ENCODE measurements around the gene PSMD7. TPM values are rescaled to one million over a fixed set of nuclear protein-coding genes. Genes with fewer than 3 reads are reported as not detected.

Gene PSMD7
- total RNA-seq, 4 donors from 2014 or later, result 62.3 to 99.8 (median 73.3) TPM

DNA sequence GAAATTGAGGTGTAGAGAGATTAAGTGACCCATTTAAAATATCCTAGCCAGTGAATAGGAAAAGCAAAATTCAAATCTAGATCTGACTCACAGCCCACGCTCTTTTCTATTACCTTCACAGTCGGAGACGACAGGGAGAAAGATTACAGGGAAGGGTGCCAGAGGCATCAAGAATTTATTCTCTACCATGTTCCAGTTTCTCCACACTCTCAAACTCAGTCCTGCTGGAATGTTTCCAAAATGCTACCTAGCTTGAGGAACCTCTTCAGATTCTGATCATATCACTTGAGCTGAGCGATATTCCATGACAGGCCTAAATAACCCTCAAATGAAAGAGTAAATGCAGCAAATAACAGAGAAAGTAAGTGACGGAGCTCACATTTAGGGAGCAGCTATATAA lies 5.4 kb upstream of the PSMD7 start:
- DNase-seq (ENCODE audit: low spot score) (no peak), ATAC-seq (ENCODE audit: low FRiP score) (no peak)
- TF ChIP-seq, protein P1, sequence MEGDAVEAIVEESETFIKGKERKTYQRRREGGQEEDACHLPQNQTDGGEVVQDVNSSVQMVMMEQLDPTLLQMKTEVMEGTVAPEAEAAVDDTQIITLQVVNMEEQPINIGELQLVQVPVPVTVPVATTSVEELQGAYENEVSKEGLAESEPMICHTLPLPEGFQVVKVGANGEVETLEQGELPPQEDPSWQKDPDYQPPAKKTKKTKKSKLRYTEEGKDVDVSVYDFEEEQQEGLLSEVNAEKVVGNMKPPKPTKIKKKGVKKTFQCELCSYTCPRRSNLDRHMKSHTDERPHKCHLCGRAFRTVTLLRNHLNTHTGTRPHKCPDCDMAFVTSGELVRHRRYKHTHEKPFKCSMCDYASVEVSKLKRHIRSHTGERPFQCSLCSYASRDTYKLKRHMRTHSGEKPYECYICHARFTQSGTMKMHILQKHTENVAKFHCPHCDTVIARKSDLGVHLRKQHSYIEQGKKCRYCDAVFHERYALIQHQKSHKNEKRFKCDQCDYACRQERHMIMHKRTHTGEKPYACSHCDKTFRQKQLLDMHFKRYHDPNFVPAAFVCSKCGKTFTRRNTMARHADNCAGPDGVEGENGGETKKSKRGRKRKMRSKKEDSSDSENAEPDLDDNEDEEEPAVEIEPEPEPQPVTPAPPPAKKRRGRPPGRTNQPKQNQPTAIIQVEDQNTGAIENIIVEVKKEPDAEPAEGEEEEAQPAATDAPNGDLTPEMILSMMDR (IDR thresholded peaks at IDR 0.05), result no peak

DNA sequence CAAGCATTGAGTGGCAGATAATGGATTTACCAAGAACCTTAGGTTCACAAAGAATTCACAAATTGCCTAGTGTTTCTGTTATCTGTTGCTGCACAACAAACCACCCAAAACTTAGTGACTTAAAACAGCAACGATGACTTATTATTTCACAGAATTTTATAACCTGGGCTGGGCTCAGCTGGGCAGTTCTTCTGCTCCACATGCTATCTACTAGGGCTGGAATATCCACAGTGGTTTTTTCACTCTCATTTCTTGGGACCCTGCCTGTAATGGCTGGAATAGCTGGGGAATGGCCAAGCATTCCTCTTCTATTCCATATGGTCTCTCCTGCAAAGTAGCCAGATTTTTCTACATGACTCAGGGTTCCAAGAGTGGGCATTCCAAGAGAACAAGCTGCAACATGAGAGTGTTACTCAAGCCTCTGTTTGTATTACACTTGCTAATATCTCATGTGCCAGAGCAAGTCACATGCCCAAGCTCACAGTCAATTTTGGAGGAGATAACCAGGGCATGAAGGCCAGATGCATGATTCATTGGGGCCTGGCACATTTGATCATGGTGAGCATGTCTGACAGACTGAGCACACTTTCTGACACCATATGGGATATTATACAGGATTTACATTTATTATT lies 4.9 kb upstream of the PSMD7 start:
- ATAC-seq (ENCODE audit: low FRiP score), result no peak
- no peak for DNase-seq (ENCODE audit: low spot score)
- TF ChIP-seq, protein P1 (IDR thresholded peaks at IDR 0.05), result no peak

DNA sequence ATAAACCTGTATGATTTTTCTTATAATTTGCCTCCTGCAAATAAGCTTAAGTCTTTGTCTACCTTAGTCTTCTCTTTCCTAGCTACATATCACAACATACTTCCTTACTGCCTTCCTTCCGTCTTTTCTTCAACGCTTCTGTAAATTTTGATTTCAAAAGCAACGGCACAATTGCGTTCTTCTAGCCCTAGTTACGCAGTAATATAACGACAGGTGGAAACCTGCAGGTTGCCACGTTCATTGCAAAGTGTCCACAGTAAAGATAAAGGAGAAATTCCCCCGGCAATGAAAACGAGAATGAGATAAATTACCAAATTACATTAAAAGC lies 546 bp upstream of the PSMD7 start:
- no peak for DNase-seq (ENCODE audit: low spot score)
- no peak for ATAC-seq (ENCODE audit: low FRiP score)
- TF ChIP-seq, protein P1 (IDR thresholded peaks at IDR 0.05), result no peak

DNA sequence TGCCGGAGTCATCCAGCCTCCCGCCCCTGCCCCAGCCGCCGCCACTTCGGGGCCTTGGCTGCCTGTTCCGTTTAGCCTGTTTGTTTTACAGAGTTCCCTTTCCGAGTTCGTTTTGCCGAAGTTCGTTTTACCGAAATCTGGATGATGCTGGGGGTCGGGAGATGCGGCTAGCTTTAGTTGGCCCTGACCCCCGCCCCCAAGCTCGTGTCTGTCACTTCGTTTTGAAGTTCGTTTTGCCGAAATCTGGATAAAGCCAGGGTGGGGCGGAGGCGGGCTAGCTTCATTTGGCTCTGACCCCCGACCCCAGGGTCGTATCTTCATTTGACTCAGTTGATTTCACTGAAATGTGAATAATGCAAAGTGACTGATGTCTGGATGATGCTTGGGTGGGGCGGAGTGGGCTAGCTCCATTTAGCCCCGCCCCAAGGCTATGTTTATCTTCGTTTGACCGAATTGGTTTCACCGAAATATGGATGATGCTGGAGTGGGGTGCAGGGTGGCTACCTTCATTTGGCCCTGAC lies 591 bp downstream of the PSMD7 start:
- TF ChIP-seq, protein P1 (IDR thresholded peaks at IDR 0.05), result no peak
- DNase-seq (ENCODE audit: low spot score) (peak; percentile 38), ATAC-seq (ENCODE audit: low FRiP score) (peak; percentile 56)

DNA sequence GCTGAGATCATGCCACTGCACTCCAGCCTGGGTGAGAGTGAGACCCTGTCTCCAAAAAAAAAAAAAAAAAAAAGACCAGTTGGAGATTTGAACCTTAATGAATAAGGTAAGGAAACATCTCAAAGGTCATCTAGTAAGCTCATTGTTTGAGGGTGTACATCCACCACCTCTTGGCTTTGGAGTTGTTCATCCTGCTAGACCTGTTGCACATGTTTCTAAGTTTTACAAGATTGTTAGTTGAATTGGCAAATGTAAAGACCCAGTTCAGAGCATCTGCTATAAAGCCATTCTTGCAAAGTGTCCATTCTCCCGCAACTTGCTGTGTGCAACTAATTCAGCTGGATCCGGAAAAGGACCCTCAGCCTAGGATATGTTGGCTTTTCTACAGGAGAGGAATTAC lies 1.5 kb downstream of the PSMD7 start:
- TF ChIP-seq, protein P1 (IDR thresholded peaks at IDR 0.05), result no peak
- ATAC-seq (ENCODE audit: low FRiP score), result no peak
- DNase-seq (ENCODE audit: low spot score), result no peak

DNA sequence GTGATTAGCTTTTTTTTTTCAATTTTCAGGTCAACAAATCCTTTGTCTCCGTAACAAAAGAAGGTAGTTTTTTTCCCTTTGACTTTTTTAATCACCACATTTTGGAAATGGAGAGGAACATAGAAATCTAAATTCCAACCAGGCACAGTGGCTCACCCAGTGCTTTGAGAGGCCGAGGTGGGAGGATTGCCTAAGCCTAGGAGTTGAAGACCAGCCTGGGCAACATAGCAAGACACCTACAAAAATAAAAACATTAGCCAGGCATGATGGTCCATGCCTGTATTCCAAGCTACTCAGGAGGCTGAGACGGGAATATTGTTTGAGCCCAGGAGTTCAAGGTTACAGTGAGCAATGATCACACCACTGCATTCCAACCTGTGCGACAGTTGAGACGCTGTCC lies 5.7 kb downstream of the PSMD7 start:
- DNase-seq (ENCODE audit: low spot score) (no peak), ATAC-seq (ENCODE audit: low FRiP score) (no peak)
- TF ChIP-seq, protein P1 (IDR thresholded peaks at IDR 0.05), result no peak

DNA sequence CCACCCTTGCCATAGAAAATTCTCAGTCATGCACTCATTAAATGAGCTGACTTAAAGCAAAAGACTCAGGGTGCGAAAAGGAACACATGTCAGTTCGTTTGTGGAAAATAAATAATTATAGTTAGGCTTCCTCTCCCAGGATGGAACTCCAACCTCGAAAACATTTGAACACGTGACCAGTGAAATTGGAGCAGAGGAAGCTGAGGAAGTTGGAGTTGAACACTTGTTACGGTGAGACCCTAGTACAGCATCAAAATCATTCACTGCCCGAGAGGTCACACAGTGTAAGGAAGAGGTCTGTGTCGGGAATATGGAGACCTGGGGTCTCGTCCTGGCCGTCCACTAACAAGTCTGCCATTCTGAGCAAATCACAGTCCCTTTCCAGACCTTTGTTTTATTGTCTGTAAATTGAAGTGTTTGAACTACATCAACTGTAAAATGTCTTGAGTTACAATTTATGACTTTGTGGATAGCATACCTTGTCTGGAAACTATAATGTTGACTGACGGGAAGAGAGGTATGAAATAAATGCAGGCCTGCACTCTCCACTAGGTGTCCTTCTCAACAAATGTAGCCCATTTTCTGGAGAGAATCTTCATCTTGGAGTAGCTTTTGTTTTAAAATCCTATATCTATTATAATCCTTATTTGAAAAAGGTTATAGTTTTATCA lies 7.7 kb downstream of the PSMD7 start:
- TF ChIP-seq, protein P1 (IDR thresholded peaks at IDR 0.05), result no peak
- DNase-seq (ENCODE audit: low spot score), result no peak
- ATAC-seq (ENCODE audit: low FRiP score), result no peak

Data from omental fat pad (tissue), 4 donors.